Measurements from ENCODE around the gene XYLT1. TPM values are rescaled to one million over a fixed set of nuclear protein-coding genes. Genes with fewer than 3 reads are reported as not detected.

XYLT1 gene
- total RNA-seq, 2 donors from 2014 or later = 6.0 to 15.2 TPM

- no peak overlapping the region for H3K27ac ChIP-seq
- TF ChIP-seq POLR2A (IDR thresholded peaks at IDR 0.05) (no peak), CTCF (IDR thresholded peaks at IDR 0.05) (no peak)
- no peaks in the 10 kb centered on the region for H3K9me3 ChIP-seq
- ATAC-seq = no peak
- WGBS, 2 donors = 82 to 93% methylated on average over 10 to 11 of the region's 11 CpGs
- no peaks in the 10 kb centered on the region for H3K4me1 ChIP-seq
- intact Hi-C loops (cut with DNase I) = no loop called here
- no peaks in the 10 kb centered on the region for H3K36me3 ChIP-seq (replicated peaks in 1 of 2; ENCODE audit: insufficient read depth in 1 of 2, low read depth in 2 of 2)
- H3K27me3 ChIP-seq = no peaks in the 10 kb centered on the region
- H3K4me3 ChIP-seq = no peak overlapping the region
- no peak for DNase-seq
These were observed 122.5 kb downstream of the XYLT1 start for GRCh38 chr16:17348042-17348783.

- intact Hi-C loops (cut with DNase I) = no loop called here
- ATAC-seq = no peak
- Histone ChIP-seq H3K4me3 (no peak overlapping the region), H3K27ac (no peak overlapping the region), H3K4me1 (no peaks in the 10 kb centered on the region), H3K36me3 (replicated peaks in 1 of 2; ENCODE audit: insufficient read depth in 1 of 2, low read depth in 2 of 2) (no peaks in the 10 kb centered on the region), H3K9me3 (no peaks in the 10 kb centered on the region), H3K27me3 (no peaks in the 10 kb centered on the region)
- TF ChIP-seq CTCF (IDR thresholded peaks at IDR 0.05) = no peak
- TF ChIP-seq POLR2A (IDR thresholded peaks at IDR 0.05) = no peak
- WGBS, 2 donors = 80 to 83% methylated on average over 5 of the region's 5 CpGs
- DNase-seq = no peak
These were observed 123.1 kb downstream of the XYLT1 start for GRCh38 chr16:17347624-17348023.

- TF ChIP-seq POLR2A (IDR thresholded peaks at IDR 0.05) = no peak
- no peak for TF ChIP-seq CTCF (IDR thresholded peaks at IDR 0.05)
- no peaks in the 10 kb centered on the region for H3K4me1 ChIP-seq
- H3K27ac ChIP-seq = no peak overlapping the region
- no peak overlapping the region for H3K4me3 ChIP-seq
- H3K36me3 ChIP-seq (replicated peaks in 1 of 2; ENCODE audit: insufficient read depth in 1 of 2, low read depth in 2 of 2) = no peaks in the 10 kb centered on the region
- intact Hi-C loops (cut with DNase I) = no loop called here
- DNase-seq (no peak), ATAC-seq (no peak)
- no peaks in the 10 kb centered on the region for H3K9me3 ChIP-seq
- H3K27me3 ChIP-seq = no peaks in the 10 kb centered on the region
- WGBS, 2 donors = 75 to 81% methylated on average over 12 of the region's 12 CpGs
These were observed 123.9 kb downstream of the XYLT1 start for GRCh38 chr16:17346621-17347569.

GRCh38 chr16:17345043-17345442 is 125.7 kb downstream of the XYLT1 start:
- ATAC-seq = peak; percentile 52
- intact Hi-C loops (cut with DNase I) = no loop called here
- peak overlapping the region in 1 of 4 donors; percentile 38 for H3K27ac ChIP-seq

More at GRCh38 chr16:17345043-17345442, 125.7 kb downstream of the XYLT1 start:
- Histone ChIP-seq H3K36me3 (replicated peaks in 1 of 2; ENCODE audit: insufficient read depth in 1 of 2, low read depth in 2 of 2) (no peaks in the 10 kb centered on the region), H3K27me3 (no peaks in the 10 kb centered on the region), H3K4me1 (no peaks in the 10 kb centered on the region), H3K9me3 (no peaks in the 10 kb centered on the region), H3K4me3 (no peak overlapping the region)
- peak in 3 of 4 donors; percentile 28 to 67 (median 45) for DNase-seq
- no peak for TF ChIP-seq POLR2A (IDR thresholded peaks at IDR 0.05)
- no peak for TF ChIP-seq CTCF (IDR thresholded peaks at IDR 0.05)
- 50 to 61% methylated on average over 5 of the region's 5 CpGs for WGBS, 2 donors
